ENCODE results near the gene UBE2L3. TPM values are rescaled to one million over a fixed set of nuclear protein-coding genes. Genes with fewer than 3 reads are reported as not detected.
"Not testable (repeated sequence)": the region's sequence is repeated elsewhere in the genome, so short reads cannot be mapped to it uniquely, and the experiment has no call there.

UBE2L3 gene
- total RNA-seq, 1 donor from 2014 or later, result 39.8 TPM

DNA sequence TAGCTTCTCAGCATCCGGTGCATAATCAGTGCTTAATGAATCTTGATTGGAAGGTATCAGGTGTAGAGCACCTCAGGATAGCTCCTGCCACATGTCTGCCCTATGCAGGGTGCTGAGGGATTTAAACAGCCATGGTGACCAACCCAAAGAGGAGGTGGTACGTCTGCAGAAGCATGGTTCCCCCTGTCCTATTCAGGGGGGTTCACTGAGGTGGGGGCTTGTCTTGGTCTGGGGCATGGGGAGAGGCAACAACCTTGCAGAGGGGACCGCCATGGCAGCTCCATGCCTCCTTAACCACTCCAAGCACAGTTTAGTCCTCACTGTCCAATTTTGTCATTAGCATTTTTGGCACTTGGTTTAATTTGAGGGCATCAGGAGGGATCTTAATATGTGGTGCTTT lies 24.9 kb downstream of the UBE2L3 start:
- H3K4me3 Mint-ChIP-seq, result no peak overlapping the region
- H3K27me3 Mint-ChIP-seq, result no peaks in the 10 kb centered on the region
- peaks cover 58% of the 10 kb centered on the region for H3K36me3 Mint-ChIP-seq (ENCODE audit: low read depth)
- CTCF ChIA-PET, result no interaction called here
- peaks cover 58% of the 10 kb centered on the region for H3K4me1 Mint-ChIP-seq
- H3K9me3 Mint-ChIP-seq, result no peaks in the 10 kb centered on the region
- no peak for DNase-seq
- POLR2A ChIA-PET, result interaction anchor here (1.0 kb wide), 1 partner anchor 36 kb away, joined by 3 read pairs; no protein-coding TSS in a partner anchor
- intact Hi-C loops (cut with micrococcal nuclease), result no loop called here
- ATAC-seq (ENCODE audit: low read depth), result no peak
- no peak overlapping the region for H3K27ac Mint-ChIP-seq
- TF ChIP-seq CTCF (IDR thresholded peaks at IDR 0.05), result no peak

DNA sequence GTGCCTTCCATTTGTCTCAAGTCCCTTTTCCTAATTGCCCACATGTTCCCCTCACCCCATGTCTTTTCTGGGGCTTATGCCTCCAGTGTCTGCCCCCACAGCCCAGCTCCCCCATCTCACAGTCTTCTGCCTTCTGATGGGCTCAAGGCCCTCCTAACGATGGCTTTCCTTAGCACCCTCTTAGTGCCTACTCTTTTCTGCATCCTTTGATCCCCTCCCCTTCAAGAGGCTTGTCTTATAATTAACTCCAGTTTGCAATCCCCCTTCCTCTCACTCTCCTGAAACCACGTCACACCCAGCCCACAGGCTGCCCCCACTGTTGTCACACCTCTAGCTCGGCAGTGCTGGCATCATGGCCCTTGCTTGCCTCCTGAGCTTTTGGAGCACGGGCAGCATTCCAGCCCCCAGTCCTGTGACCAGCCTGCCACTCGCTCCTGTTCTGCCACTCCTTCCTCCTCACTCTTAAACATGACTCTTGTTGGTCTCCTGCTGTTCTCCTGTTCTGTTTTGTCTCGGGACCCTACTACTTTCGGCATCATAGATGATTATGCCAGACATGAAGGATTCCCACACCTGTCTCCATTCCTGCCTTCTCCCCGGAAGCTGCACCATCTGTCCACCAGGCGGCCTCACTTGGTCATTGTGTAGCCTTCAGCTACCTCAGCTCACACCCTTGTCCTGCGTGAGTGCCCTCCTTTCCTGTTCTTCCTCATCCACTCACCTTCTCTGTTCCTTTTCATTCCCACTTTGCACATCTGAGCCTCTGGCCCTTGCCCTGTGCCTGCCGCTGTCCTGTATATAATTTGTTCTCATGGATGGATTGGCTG lies 26.1 kb downstream of the UBE2L3 start:
- ATAC-seq (ENCODE audit: low read depth) (no peak), DNase-seq (no peak)
- peaks cover 50% of the 10 kb centered on the region for H3K4me1 Mint-ChIP-seq
- no peaks in the 10 kb centered on the region for H3K9me3 Mint-ChIP-seq
- no peaks in the 10 kb centered on the region for H3K27me3 Mint-ChIP-seq
- H3K36me3 Mint-ChIP-seq (ENCODE audit: low read depth), result peaks cover 58% of the 10 kb centered on the region
- ChIA-PET CTCF (no interaction called here), POLR2A (no interaction called here)
- H3K27ac Mint-ChIP-seq, result no peak overlapping the region
- no peak for TF ChIP-seq CTCF (IDR thresholded peaks at IDR 0.05)
- H3K4me3 Mint-ChIP-seq, result no peak overlapping the region
- intact Hi-C loops (cut with micrococcal nuclease), result no loop called here

- H3K4me1 Mint-ChIP-seq, result peaks cover 48% of the 10 kb centered on the region
- POLR2A ChIA-PET, result no interaction called here
- TF ChIP-seq CTCF (IDR thresholded peaks at IDR 0.05), result no peak
- no peak overlapping the region for H3K27ac Mint-ChIP-seq
- DNase-seq, result no peak
- CTCF ChIA-PET, result no interaction called here
- no peak for ATAC-seq (ENCODE audit: low read depth)
- intact Hi-C loops (cut with micrococcal nuclease), result no loop called here
- no peaks in the 10 kb centered on the region for H3K27me3 Mint-ChIP-seq
- H3K36me3 Mint-ChIP-seq (ENCODE audit: low read depth), result peaks cover 63% of the 10 kb centered on the region
- no peaks in the 10 kb centered on the region for H3K9me3 Mint-ChIP-seq
- H3K4me3 Mint-ChIP-seq, result no peak overlapping the region
Measured at GRCh38 chr22:21594865-21595452, 27.4 kb downstream of the UBE2L3 start.

- POLR2A ChIA-PET; ATAC-seq (ENCODE audit: low read depth); H3K27me3 Mint-ChIP-seq; intact Hi-C loops (cut with micrococcal nuclease); H3K4me3 Mint-ChIP-seq; H3K9me3 Mint-ChIP-seq; DNase-seq; H3K27ac Mint-ChIP-seq; CTCF ChIA-PET: not testable (repeated sequence)
- H3K4me1 Mint-ChIP-seq, result peaks cover 34% of the 10 kb centered on the region
- H3K36me3 Mint-ChIP-seq (ENCODE audit: low read depth), result peaks cover 58% of the 10 kb centered on the region
Measured at GRCh38 chr22:21596356-21597135, 29.0 kb downstream of the UBE2L3 start.

DNA sequence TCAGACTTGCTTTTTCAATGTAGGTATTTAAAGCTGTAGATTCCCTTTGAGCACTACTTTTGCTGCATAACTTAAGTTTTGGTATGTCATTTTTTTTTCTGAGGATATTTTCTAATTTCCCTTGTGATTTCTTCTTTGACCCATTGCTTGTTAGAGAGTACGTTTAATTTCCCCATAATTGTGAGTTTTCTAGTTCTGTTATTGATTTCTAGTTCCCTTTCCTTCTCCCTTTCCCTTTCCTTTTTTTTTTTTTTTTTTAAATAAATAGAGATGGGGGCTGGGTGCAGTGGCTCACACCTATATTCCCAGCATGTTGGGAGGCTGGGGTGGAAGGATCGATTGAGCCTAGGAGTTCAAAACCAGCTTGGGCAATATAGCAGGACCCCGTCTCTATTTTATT lies 30.8 kb downstream of the UBE2L3 start:
- CTCF ChIA-PET, result no interaction called here
- no peak for TF ChIP-seq CTCF (IDR thresholded peaks at IDR 0.05)
- DNase-seq, result no peak
- no peaks in the 10 kb centered on the region for H3K9me3 Mint-ChIP-seq
- no peak overlapping the region for H3K27ac Mint-ChIP-seq
- peaks cover 56% of the 10 kb centered on the region for H3K36me3 Mint-ChIP-seq (ENCODE audit: low read depth)
- H3K4me1 Mint-ChIP-seq, result peaks cover 30% of the 10 kb centered on the region
- ATAC-seq (ENCODE audit: low read depth), result no peak
- intact Hi-C loops (cut with micrococcal nuclease), result no loop called here
- H3K4me3 Mint-ChIP-seq, result no peak overlapping the region
- POLR2A ChIA-PET, result no interaction called here
- no peaks in the 10 kb centered on the region for H3K27me3 Mint-ChIP-seq

All from activated B cell treated with CpG ODN at 0.5 μM for 24 hours (primary cell).